GM12864 (cell line): ENCODE data around the gene CERK.

Experiments
- DNase-seq: peaks from one replicate; pipeline ENCODE4 v3.0.0-alpha.2; 2011; ENCODE audit warnings: low read depth
- H3K4me3 ChIP-seq: 2 replicates; pipeline ENCODE4 v1.5.1; 2011; ENCODE audit warnings: mild to moderate bottlenecking, low read depth, low read length, control low read depth
- CTCF ChIP-seq: IDR thresholded peaks from 2 replicates; pipeline ENCODE4 v1.5.1; 2011; ENCODE audit warnings: low read depth, mild to moderate bottlenecking, moderate library complexity, low read length, control low read depth, inconsistent platforms; ENCODE audit errors: missing control alignments

CERK gene

GRCh38 chr22:46758121-46758520, 20.1 kb upstream of the CERK start:
- no peak for TF ChIP-seq CTCF
- no peak for DNase-seq
- H3K4me3 ChIP-seq: no peak overlapping the region

- no peak overlapping the region for H3K4me3 ChIP-seq
- DNase-seq: no peak
- TF ChIP-seq CTCF: no peak
Observed at GRCh38 chr22:46757104-46757503, 19.1 kb upstream of the CERK start.

GRCh38 chr22:46756097-46756496, 18.0 kb upstream of the CERK start:
- TF ChIP-seq CTCF: no peak
- H3K4me3 ChIP-seq: no peak overlapping the region
- DNase-seq: no peak

- no peak overlapping the region for H3K4me3 ChIP-seq
- DNase-seq: no peak
- no peak for TF ChIP-seq CTCF
Observed at GRCh38 chr22:46755525-46755924, 17.5 kb upstream of the CERK start.

GRCh38 chr22:46754826-46755225, 16.8 kb upstream of the CERK start:
- no peak for TF ChIP-seq CTCF
- no peak for DNase-seq
- H3K4me3 ChIP-seq: no peak overlapping the region

GRCh38 chr22:46754110-46754799, 16.2 kb upstream of the CERK start:
- no peak for DNase-seq
- H3K4me3 ChIP-seq: no peak overlapping the region
- no peak for TF ChIP-seq CTCF

- no peak for TF ChIP-seq CTCF
- no peak for DNase-seq
- H3K4me3 ChIP-seq: no peak overlapping the region
Observed at GRCh38 chr22:46753761-46754109, 15.7 kb upstream of the CERK start.
